Heart left ventricle (tissue), 16 donors: ENCODE data around the gene PLXNC1. TPM values are rescaled to one million over a fixed set of nuclear protein-coding genes. Genes with fewer than 3 reads are reported as not detected.
A peak's percentile ranks its signal among the peaks of the same experiment; 100 is the strongest.

Experiments
- ATAC-seq, 4 donors: fragments of 200-7000 bp; cut with Tn5 transposase; one replicate each; pipeline ENCODE4 v1.9.1; 2020 to 2022; ENCODE audit warnings: moderate library complexity in 4 of 4, mild to moderate bottlenecking in 3 of 4, moderate number of reproducible peaks in 1 of 4
- DNase-seq, 5 donors: peaks; one replicate each; pipeline ENCODE4 v3.0.0-alpha.2; 2020
- H3K27ac ChIP-seq, 12 donors: fragments of 200-600 bp; sonication (generic) in 4 of 12; one replicate each; pipeline versions ENCODE4 v1.5.0 to v1.8.0; 2016 to 2022; ENCODE audit warnings: mild to moderate bottlenecking in 2 of 12
- H3K27me3 ChIP-seq, 9 donors: fragments of 200-600 bp; sonication (generic) in 2 of 9; one replicate each; pipeline versions ENCODE4 v1.5.1 to v1.8.0; 2016 to 2022; ENCODE audit warnings: mild to moderate bottlenecking in 3 of 9
- H3K36me3 ChIP-seq, 9 donors: fragments of 200-600 bp; sonication (generic) in 2 of 9; one replicate each; pipeline versions ENCODE4 v1.5.0 to v1.8.0; 2018 to 2022; ENCODE audit warnings: mild to moderate bottlenecking in 2 of 9
- H3K4me1 ChIP-seq, 12 donors: fragments of 200-600 bp; sonication (generic) in 4 of 12; one replicate each; pipeline versions ENCODE4 v1.5.0 to v1.8.0; 2016 to 2022; ENCODE audit warnings: mild to moderate bottlenecking in 3 of 12
- H3K4me3 ChIP-seq, 12 donors: fragments of 200-600 bp; sonication (generic) in 4 of 12; one replicate each; pipeline versions ENCODE4 v1.5.0 to v1.8.0; 2017 to 2022; ENCODE audit warnings: mild to moderate bottlenecking in 9 of 12, moderate library complexity in 4 of 12
- H3K9me3 ChIP-seq, 12 donors: fragments of 200-600 bp; sonication (generic) in 4 of 12; one replicate each; pipeline versions ENCODE4 v1.5.0 to v1.8.0; 2016 to 2022; ENCODE audit warnings: mild to moderate bottlenecking in 1 of 12
- POLR2A ChIP-seq, 2 donors: fragments of 450-650 bp; IDR thresholded peaks; one replicate each; pipeline ENCODE4 v1.6.1; 2017; ENCODE audit warnings: antibody characterized with exemption in 2 of 2, mild to moderate bottlenecking in 2 of 2, moderate library complexity in 2 of 2
- WGBS, 4 donors: extraction: QIAGEN DNeasy Blood & Tissue Kit in 2 of 4; methylation state at CpG; one replicate each; pipeline versions ENCODE4 v1.1.5 to v1.1.7; 2013 to 2018; 5-methylcytosine and 5-hydroxymethylcytosine counted together
- intact Hi-C, 10 donors: fragments of 100-400 bp; cut with DNase I; formaldehyde crosslinking; loops; one replicate each; pipeline versions ENCODE4 v1.11.1 to v1.14.2; 2022
- polyA plus RNA-seq, 2 donors: library from polyadenylated mRNA; stranded (reverse); fragments of 200-250 nt; gene quantifications; one replicate each; pipeline ENCODE4 v1.2.3, GENCODE V29; 2013
- total RNA-seq, 9 donors: library from RNA; depleted of rRNA in 2 of 9; stranded (reverse); fragments of >200 nt in 2 of 9; fragmentation: NEBNext Ultra II Directional in 3 of 9; extraction: Animal tissue kit (Norgen Biotek cat#: 25700) in 3 of 9; gene quantifications; one replicate each; pipeline versions ENCODE4 v1.1.0 to v1.2.4, GENCODE V29; 2016 to 2023
- TF ChIP-seq, protein P1 (sequence below), 12 donors: fragments of 200-600 bp; sonication (generic) in 4 of 12; IDR thresholded peaks; one replicate each; pipeline versions ENCODE4 v1.5.0 to v1.8.0; 2018 to 2022; ENCODE audit warnings: antibody characterized with exemption in 12 of 12, mild to moderate bottlenecking in 5 of 12
- donor health status: ischemic (EF 13 %, LVEDD 7.1; RV severe dilation, severe dysfunction).
- donor health status: healthy with polysubstance abuse.
- donor health status: DM: no; HTN: yes; CAD: no.
- donor health status: DM: no; HTN: no; CAD: no.
- donor health status: ischemic (EF 25% LVEDD 6.9; RV normal size, moderate dysfunction).
- donor health status: ischemic (EF 25% LVEDD 5.7; RV mildly dilated, moderate dysfunction).
- donor health status: healthy.
- donor health status: DM: yes; HTN: yes; CAD: no.
- donor health status: ischemic (EF 35%, LVEDD 5.7; RV mildly dilated, moderate dysfunction).
- donor health status: nonischemic (EF 11% LVEDD 7.7; RV severe dilation, severe dysfunction).
- donor health status: DM: yes; HTN: yes; CAD: no.
- donor health status: PGD.
- donor health status: ischemic (EF 29% LVEDD 5.4; RV normal size, mild dysfunction).
- donor health status: nonischemic (EF 23%, LVEDD 6.1; RV moderate dilation, normal function).

PLXNC1 gene
- total and polyA plus RNA-seq, 11 donors: 0.84 to 18.4 (median 3.1) TPM

DNA sequence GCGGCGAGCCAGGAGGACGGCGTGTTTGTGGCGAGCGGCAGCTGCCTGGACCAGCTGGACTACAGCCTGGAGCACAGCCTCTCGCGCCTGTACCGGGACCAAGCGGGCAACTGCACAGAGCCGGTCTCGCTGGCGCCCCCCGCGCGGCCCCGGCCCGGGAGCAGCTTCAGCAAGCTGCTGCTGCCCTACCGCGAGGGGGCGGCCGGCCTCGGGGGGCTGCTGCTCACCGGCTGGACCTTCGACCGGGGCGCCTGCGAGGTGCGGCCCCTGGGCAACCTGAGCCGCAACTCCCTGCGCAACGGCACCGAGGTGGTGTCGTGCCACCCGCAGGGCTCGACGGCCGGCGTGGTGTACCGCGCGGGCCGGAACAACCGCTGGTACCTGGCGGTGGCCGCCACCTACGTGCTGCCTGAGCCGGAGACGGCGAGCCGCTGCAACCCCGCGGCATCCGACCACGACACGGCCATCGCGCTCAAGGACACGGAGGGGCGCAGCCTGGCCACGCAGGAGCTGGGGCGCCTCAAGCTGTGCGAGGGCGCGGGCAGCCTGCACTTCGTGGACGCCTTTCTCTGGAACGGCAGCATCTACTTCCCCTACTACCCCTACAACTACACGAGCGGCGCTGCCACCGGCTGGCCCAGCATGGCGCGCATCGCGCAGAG, 873 bp downstream of the PLXNC1 start:
- no peak for TF ChIP-seq POLR2A (IDR thresholded peaks at IDR 0.05)
- TF ChIP-seq, protein P1, sequence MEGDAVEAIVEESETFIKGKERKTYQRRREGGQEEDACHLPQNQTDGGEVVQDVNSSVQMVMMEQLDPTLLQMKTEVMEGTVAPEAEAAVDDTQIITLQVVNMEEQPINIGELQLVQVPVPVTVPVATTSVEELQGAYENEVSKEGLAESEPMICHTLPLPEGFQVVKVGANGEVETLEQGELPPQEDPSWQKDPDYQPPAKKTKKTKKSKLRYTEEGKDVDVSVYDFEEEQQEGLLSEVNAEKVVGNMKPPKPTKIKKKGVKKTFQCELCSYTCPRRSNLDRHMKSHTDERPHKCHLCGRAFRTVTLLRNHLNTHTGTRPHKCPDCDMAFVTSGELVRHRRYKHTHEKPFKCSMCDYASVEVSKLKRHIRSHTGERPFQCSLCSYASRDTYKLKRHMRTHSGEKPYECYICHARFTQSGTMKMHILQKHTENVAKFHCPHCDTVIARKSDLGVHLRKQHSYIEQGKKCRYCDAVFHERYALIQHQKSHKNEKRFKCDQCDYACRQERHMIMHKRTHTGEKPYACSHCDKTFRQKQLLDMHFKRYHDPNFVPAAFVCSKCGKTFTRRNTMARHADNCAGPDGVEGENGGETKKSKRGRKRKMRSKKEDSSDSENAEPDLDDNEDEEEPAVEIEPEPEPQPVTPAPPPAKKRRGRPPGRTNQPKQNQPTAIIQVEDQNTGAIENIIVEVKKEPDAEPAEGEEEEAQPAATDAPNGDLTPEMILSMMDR (IDR thresholded peaks at IDR 0.05): peak in 9 of 12 donors; percentile 16 to 51 (median 27)
- DNase-seq (peak in 4 of 5 donors; percentile 35 to 79 (median 56)), ATAC-seq (peak in 3 of 4 donors; percentile 29 to 58 (median 50))
- WGBS, 4 donors: 0 to 1% (median 1%) methylated on average over 18 to 76 of the region's 76 CpGs
- intact Hi-C loops: loop anchor here in 8 of 10 donors (2.0 to 10.0 kb wide), 7 partner anchors 136 to 1186 kb away; no protein-coding TSS in a partner anchor
- Histone ChIP-seq H3K27me3 (peaks cover 0 to 18% (median 2%) of the 10 kb centered on the region in 9 donors), H3K36me3 (no peaks in the 10 kb centered on the region), H3K27ac (peak overlapping the region in 3 of 12 donors; percentile 13 to 70 (median 28)), H3K4me3 (peak overlapping the region; percentile 42 to 80 (median 66)), H3K9me3 (no peaks in the 10 kb centered on the region), H3K4me1 (peaks cover 0 to 51% (median 12%) of the 10 kb centered on the region in 12 donors)

GRCh38 chr12:94149781-94150239, 1.4 kb downstream of the PLXNC1 start:
- intact Hi-C loops: loop anchor here in 8 of 10 donors (2.0 to 10.0 kb wide), 7 partner anchors 135 to 1185 kb away; no protein-coding TSS in a partner anchor
- 0 to 3% (median 1%) methylated on average over 15 to 49 of the region's 49 CpGs for WGBS, 4 donors

GRCh38 chr12:94150240-94151121, 2.1 kb downstream of the PLXNC1 start:
- H3K27ac ChIP-seq: peak overlapping the region in 1 of 12 donors; percentile 70
- H3K9me3 ChIP-seq: no peaks in the 10 kb centered on the region
- no peaks in the 10 kb centered on the region for H3K36me3 ChIP-seq
- ATAC-seq: peak in 1 of 4 donors; percentile 3
- H3K27me3 ChIP-seq: peaks cover 0 to 18% (median 2%) of the 10 kb centered on the region in 9 donors
- peaks cover 0 to 51% (median 12%) of the 10 kb centered on the region in 12 donors for H3K4me1 ChIP-seq
- intact Hi-C loops: loop anchor here in 1 of 10 donors (10.0 kb wide), 1 partner anchor 284 kb away; no protein-coding TSS in a partner anchor
- WGBS, 4 donors: 18 to 52% (median 24%) methylated on average over 14 to 33 of the region's 33 CpGs
- DNase-seq: peak in 1 of 5 donors; percentile 64
- TF ChIP-seq, protein P1 (IDR thresholded peaks at IDR 0.05): no peak
- no peak for TF ChIP-seq POLR2A (IDR thresholded peaks at IDR 0.05)
- peak overlapping the region; percentile 42 to 80 (median 66) for H3K4me3 ChIP-seq

More at GRCh38 chr12:94149781-94150239, 1.4 kb downstream of the PLXNC1 start:
- peaks cover 0 to 18% (median 2%) of the 10 kb centered on the region in 9 donors for H3K27me3 ChIP-seq
- H3K4me1 ChIP-seq: peaks cover 0 to 51% (median 12%) of the 10 kb centered on the region in 12 donors
- peak overlapping the region in 2 of 12 donors; percentile 13 to 70 for H3K27ac ChIP-seq
- no peaks in the 10 kb centered on the region for H3K36me3 ChIP-seq
- peak; percentile 41 to 74 (median 49) for DNase-seq
- peak overlapping the region; percentile 42 to 80 (median 66) for H3K4me3 ChIP-seq
- peak in 3 of 4 donors; percentile 44 to 52 (median 45) for ATAC-seq
- TF ChIP-seq, protein P1 (IDR thresholded peaks at IDR 0.05): no peak
- TF ChIP-seq POLR2A (IDR thresholded peaks at IDR 0.05): no peak
- no peaks in the 10 kb centered on the region for H3K9me3 ChIP-seq
